Hematopoietic multipotent progenitor cell treated with erythropoietin and hydrocortisone succinate and interleukin-3 and kit ligand, for 17 days (in vitro differentiated cells): ENCODE results near the gene CFAP61.
"Not testable (repeated sequence)": the region's sequence is repeated elsewhere in the genome, so short reads cannot be mapped to it uniquely, and the experiment has no call there.

Experiments used
- DNase-seq: peaks from one replicate; pipeline ENCODE4 v3.0.0-alpha.2; 2015; ENCODE audit warnings: low spot score

Gene CFAP61

GRCh38 chr20:20052074-20052970 lies at the start of gene CFAP61, which contains the start of gene CRNKL1:
TSS of gene CFAP61 (plus strand) at chr20:20052532. CDS start at chr20:20056654, 4,122 bp downstream.
TSS of gene CRNKL1 (minus strand) at chr20:20052466. CDS start at chr20:20052342, 124 bp downstream.
- peak; percentile 98 for DNase-seq

- no peak for DNase-seq
These were observed 49.0 kb upstream of the CFAP61 start for GRCh38 chr20:20003031-20003954.

- not testable (repeated sequence) for DNase-seq
These were observed 48.4 kb upstream of the CFAP61 start for GRCh38 chr20:20003955-20004322.

DNA sequence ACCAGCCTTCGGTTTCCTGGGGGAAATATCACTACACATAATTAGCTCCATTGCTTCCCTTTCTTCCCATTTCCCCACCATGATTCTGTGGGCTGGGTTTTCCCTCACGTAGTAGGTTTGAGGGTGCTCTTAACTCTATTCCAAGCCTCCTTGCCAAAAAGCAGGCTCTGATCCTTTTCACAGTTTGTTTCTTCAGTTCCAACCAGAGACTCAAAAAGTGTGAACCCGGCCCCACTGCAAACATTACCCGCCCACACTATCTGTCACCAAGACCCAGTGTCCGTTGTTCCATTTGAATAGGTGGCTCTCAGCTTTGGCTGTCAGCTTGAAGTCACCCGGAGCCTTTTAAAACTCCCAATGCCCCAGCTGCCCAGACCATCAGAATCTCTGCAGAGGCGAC lies 47.0 kb upstream of the CFAP61 start:
- DNase-seq: no peak

DNA sequence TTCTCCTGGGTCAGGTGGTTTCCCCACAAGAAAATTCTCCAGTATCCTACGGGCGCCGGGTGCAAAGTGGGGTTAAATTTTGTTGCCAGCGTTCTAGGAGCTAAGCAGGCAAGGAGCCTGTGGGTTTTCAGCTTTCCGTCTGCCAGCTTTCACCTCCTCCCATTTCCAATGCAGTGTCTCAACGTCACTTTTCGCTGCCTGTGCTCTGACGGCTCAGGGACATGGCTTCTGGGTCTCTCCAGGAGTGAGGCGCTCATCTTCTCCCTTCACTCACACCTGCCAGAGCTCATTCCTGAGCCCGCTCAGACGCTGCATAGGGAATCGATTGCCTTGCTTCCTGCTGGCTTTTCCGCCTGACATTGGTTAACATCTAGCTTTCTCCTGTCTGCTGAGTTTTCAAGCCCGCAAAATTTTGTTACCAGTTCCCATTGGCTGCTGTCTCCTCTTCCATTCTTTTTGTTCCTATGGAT lies 42.5 kb upstream of the CFAP61 start:
- no peak for DNase-seq

GRCh38 chr20:20010639-20011500 lies 41.5 kb upstream of the CFAP61 start:
- DNase-seq: no peak

- no peak for DNase-seq
These were observed 39.8 kb upstream of the CFAP61 start for GRCh38 chr20:20012541-20012940.

- no peak for DNase-seq
These were observed 37.7 kb upstream of the CFAP61 start for GRCh38 chr20:20014659-20015058.

DNA sequence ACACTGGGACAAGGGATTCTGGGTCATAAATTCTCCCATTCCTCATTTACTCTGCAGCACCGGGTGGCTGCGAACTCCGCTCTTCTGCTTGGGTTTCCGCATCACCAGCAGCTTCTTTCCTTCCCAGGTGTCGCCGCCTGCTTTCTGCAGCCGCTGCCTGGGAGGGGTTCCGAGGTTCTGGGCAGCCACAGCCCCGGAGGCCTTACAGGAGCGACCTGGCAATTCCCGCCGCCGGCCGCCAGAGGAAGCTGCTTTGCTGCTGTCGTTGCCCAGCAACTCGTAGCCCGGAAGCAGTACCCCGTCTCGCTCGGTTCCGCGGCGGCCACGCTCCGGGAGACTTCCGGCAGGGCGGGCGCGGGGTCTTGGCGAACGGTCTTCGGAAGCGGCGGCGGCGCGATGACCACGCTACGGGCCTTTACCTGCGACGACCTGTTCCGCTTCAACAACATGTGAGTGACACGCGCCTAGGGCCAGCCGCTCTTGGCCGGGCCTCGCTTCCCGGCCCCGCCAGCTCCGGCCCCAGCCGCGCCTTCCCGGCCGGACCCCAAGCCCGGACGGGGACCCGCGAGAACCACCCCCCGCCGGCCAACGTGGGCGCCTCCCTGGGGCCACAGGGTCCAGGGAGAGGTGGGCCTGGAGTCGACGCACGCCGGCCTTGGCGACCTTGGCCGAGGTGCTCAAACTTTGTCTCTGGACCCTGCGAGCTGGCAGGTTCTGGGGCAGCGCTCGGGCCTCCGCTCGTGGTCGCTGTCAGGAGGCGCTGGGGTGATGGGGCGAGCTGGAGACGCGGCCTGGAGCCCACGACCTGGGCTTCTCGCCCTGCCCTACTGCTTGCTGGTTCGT lies 35.1 kb upstream of the CFAP61 start, which contains the start of gene NAA20:
TSS of gene NAA20 (plus strand) at position 362 of the 843 bp plus-strand sequence. CDS start at position 397, 35 bp downstream.
- peak; percentile 79 for DNase-seq

- DNase-seq: peak; percentile 20
These were observed 34.5 kb upstream of the CFAP61 start for GRCh38 chr20:20017844-20018185.

- DNase-seq: no peak
These were observed 34.0 kb upstream of the CFAP61 start for GRCh38 chr20:20018366-20018765.

- peak; percentile 64 for DNase-seq
These were observed 33.2 kb upstream of the CFAP61 start for GRCh38 chr20:20019123-20019522.

DNA sequence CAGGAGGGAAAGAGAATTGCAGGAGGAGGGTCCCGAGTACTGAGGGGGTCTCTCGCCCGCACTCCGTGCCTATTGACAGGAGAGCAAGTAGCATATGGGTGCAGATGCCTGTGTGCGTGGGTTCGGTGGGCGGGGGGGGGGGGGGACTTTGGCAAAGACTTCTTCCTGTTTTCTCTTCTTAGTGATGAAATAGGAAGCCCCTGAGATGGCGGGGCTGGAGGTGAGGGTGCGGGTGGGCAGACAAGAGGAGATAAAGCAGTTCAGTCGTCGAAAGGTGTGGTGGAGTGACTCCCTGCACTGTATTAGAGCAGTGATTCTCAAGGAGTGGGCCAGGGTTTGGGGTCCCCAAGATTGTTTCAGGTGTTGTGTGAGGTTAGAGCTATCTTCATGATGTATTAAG lies 31.4 kb upstream of the CFAP61 start:
- DNase-seq: no peak

DNA sequence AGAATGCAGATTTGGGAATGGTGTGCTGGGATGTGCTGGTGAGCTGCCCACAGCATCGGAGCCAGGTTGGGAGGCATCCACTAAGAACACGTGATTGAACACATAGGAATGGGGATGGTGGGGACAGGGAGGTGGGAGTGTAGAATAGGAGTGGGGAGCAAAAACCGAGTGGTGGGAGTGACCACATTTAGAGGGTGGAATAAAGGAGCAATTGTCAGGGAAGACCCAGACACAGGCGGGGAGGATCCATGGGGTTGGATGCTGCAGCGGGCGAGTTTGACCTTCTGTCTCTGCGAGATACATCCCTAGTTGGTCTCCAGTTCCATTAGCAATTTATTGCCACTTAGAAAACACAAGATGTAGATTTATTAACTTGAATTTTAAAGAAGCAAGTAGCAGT lies 30.5 kb upstream of the CFAP61 start:
- no peak for DNase-seq

DNA sequence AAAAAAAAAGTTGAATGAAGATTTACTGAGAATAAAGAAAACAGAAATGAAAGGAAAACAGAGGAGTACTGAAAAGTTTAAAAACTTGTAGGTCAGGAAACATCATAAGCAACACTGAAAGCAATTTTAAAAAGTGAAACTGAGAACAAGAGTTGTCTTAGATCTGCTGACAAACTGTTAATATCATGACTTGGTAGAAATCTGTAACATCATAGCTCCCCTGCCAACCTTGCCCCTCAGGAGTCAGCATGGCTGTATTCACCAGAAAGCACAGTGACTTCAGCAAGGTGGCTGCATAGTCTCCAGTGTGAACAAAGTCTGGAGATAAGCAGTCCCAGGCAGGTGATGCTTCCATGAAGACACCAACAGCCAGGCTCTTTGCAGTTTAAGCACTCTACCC lies 29.8 kb upstream of the CFAP61 start:
- DNase-seq: no peak

- no peak for DNase-seq
These were observed 28.9 kb upstream of the CFAP61 start for GRCh38 chr20:20023395-20023794.

- no peak for DNase-seq
These were observed 27.4 kb upstream of the CFAP61 start for GRCh38 chr20:20024942-20025341.

DNA sequence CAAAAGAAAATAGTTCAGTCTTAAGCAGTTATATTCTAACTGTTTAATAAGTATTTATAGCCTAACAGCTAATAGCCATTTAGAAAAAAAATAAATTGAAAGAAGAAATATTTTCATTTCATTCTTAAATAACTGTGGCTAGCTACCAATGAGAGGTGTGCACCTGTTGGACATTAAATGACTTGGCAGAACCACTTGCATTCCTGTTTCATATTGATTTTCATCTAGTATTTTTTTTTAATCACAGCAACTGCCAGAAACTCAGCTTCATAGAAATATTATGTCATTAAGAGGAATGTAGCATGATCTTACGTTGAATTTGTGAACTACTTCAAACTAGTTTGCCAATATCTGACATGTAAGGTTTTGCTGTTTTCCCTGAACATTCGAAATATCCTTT lies 25.0 kb upstream of the CFAP61 start:
- no peak for DNase-seq

DNA sequence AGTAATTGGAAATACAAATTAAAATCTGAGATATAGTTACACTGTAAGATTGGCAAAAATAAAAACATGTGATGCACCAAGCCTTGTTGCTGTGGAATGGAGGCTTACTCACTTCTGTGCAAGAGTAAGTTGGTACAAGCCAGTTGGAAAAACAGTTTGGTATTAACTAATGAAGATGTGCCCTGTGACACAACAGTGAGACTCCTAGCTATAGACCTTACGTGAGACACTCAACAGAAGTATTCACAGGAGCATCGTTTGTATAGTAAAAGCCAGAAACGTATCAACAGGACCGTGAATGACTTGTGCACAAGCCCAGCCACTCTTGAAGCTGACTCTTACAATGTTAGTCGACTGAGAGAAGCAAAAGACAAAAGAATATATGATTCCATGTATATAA lies 20.5 kb upstream of the CFAP61 start:
- no peak for DNase-seq

- no peak for DNase-seq
These were observed 17.8 kb upstream of the CFAP61 start for GRCh38 chr20:20034486-20034885.

GRCh38 chr20:20036756-20037155 lies 15.6 kb upstream of the CFAP61 start:
- no peak for DNase-seq
